GM12872 (cell line): ENCODE measurements around the gene EIF4E.

Experiments
- CTCF ChIP-seq: IDR thresholded peaks from 3 replicates; pipeline ENCODE4 v1.5.1; 2011; ENCODE audit warnings: low read depth, mild to moderate bottlenecking, low read length, moderate library complexity; ENCODE audit not compliant: insufficient read depth

The EIF4E gene

GRCh38 chr4:98945297-98945850, 16.4 kb upstream of the EIF4E start:
- TF ChIP-seq CTCF: no peak

GRCh38 chr4:98939892-98940298, 11.0 kb upstream of the EIF4E start:
- peak; percentile 68 for TF ChIP-seq CTCF

- no peak for TF ChIP-seq CTCF
Observed at GRCh38 chr4:98939438-98939837, 10.5 kb upstream of the EIF4E start.

- TF ChIP-seq CTCF: no peak
Observed at GRCh38 chr4:98937986-98938720, 9.2 kb upstream of the EIF4E start.

- no peak for TF ChIP-seq CTCF
Observed at GRCh38 chr4:98935633-98936032, 6.7 kb upstream of the EIF4E start.

- no peak for TF ChIP-seq CTCF
Observed at GRCh38 chr4:98932539-98932938, 3.6 kb upstream of the EIF4E start.

GRCh38 chr4:98930311-98930865, 1.5 kb upstream of the EIF4E start:
- TF ChIP-seq CTCF: no peak
